HG03565 (cell line): ENCODE measurements around the gene ERICH3.

Experiments used
- ATAC-seq: cut with Tn5 transposase; IDR thresholded peaks from one replicate; pipeline ENCODE4 v1.9.1; 2021; ENCODE audit warnings: mild to moderate bottlenecking, moderate library complexity; ENCODE audit not compliant: unreplicated experiment

The ERICH3 gene

DNA sequence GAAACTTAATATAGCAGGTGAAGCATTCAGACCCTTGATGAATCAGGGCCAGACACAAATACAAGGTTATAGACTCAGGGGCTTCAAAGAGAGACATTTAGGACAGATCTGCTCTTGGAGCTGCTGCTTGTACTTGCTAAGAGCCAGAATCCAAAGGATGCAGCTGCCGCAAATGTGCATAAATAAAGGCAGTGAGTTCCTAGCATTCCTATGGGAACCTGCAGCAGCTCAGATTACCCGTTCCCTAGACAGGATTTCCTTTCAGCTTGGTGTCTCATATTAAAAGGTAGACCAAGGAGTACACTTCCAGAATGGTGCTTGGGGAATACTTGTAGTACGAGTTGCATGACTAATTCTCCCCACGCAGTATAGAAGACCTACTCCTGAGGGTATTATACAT, 151.4 kb downstream of the ERICH3 start:
- ATAC-seq, result no peak
